ENCODE data around the gene LRRC4C.

- peak in 1 of 2 donors; percentile 17 for TF ChIP-seq POLR2A (IDR thresholded peaks at IDR 0.05)
- TF ChIP-seq, protein P1, sequence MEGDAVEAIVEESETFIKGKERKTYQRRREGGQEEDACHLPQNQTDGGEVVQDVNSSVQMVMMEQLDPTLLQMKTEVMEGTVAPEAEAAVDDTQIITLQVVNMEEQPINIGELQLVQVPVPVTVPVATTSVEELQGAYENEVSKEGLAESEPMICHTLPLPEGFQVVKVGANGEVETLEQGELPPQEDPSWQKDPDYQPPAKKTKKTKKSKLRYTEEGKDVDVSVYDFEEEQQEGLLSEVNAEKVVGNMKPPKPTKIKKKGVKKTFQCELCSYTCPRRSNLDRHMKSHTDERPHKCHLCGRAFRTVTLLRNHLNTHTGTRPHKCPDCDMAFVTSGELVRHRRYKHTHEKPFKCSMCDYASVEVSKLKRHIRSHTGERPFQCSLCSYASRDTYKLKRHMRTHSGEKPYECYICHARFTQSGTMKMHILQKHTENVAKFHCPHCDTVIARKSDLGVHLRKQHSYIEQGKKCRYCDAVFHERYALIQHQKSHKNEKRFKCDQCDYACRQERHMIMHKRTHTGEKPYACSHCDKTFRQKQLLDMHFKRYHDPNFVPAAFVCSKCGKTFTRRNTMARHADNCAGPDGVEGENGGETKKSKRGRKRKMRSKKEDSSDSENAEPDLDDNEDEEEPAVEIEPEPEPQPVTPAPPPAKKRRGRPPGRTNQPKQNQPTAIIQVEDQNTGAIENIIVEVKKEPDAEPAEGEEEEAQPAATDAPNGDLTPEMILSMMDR (IDR thresholded peaks at IDR 0.05), result peak; percentile 57 to 87 (median 70)
Measured at GRCh38 chr11:40293655-40294348, 1165.7 kb downstream of the LRRC4C start.

Data from heart left ventricle (tissue), 13 donors.